ENCODE measurements around the gene LMOD2. TPM values are rescaled to one million over a fixed set of nuclear protein-coding genes. Genes with fewer than 3 reads are reported as not detected.
"Not testable (repeated sequence)": the region's sequence is repeated elsewhere in the genome, so short reads cannot be mapped to it uniquely, and the experiment has no call there.

Gene LMOD2, protein sequence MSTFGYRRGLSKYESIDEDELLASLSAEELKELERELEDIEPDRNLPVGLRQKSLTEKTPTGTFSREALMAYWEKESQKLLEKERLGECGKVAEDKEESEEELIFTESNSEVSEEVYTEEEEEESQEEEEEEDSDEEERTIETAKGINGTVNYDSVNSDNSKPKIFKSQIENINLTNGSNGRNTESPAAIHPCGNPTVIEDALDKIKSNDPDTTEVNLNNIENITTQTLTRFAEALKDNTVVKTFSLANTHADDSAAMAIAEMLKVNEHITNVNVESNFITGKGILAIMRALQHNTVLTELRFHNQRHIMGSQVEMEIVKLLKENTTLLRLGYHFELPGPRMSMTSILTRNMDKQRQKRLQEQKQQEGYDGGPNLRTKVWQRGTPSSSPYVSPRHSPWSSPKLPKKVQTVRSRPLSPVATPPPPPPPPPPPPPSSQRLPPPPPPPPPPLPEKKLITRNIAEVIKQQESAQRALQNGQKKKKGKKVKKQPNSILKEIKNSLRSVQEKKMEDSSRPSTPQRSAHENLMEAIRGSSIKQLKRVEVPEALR
- total RNA-seq: 511 TPM
- long read RNA-seq, transcript LMOD2-202 (3 exons, 2,346 nt): major isoform, 57 of 98 reads
- long read RNA-seq, partial matches to known transcripts: 36 of 98 reads
- long read RNA-seq, other reads (novel, unspliced or antisense): 5 of 98 reads

DNA sequence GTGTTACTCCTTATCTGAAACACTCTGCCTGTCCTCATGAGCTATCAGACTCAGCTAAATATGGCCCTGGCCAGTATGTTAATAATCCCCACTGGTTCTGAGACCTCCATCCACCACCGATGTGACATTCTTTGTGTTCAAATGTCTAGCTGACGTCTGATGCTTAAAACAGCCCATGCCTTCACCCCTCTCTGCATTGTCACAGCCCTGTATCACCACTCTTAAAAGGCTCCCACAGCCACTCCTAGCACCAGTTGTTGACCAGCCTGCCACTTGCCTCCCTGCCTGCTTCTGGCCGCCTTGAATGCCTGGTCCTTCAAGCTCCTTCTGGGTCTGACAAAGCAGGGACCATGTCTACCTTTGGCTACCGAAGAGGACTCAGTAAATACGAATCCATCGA is at the start of gene LMOD2:
Gene LMOD2, plus strand, starts transcription at position 253 of the 400 bp plus-strand sequence. Its CDS starts 98 bp downstream, at position 351.
- ATAC-seq (ENCODE audit: poor library complexity) (peak; percentile 82), DNase-seq (peak; percentile 59)
- intact Hi-C loops (cut with DNase I): no loop called here

DNA sequence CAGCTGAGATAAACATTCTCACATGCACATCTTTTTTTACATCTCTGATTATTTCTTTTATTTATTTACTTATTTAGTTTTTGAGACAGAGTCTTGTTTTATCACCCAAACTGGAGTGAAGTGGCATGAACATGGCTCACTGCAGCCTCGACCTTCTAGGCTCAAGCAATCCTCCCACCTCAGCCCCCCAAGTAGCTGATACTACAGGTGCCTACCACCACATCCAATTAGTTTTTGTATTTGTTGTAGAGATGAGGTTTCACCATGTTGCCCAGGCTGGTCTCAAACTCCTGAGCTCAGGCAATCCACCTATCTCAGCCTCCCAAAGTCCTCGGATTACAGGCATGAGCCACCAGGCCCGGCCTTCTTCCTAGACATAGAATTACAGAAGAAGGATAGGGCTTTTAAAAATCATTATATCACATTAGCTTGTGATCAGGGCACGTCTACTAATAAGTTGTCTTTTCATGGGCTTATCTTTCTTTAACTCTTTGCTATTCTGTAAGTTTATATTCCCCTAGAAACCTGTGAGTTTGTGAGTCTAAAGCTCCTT is 48.2 kb upstream of the LMOD2 start:
- ATAC-seq (ENCODE audit: poor library complexity): no peak
- intact Hi-C loops (cut with DNase I): no loop called here
- DNase-seq: no peak

GRCh38 chr7:123608991-123609882 is 46.4 kb upstream of the LMOD2 start:
- intact Hi-C loops (cut with DNase I): no loop called here
- DNase-seq: no peak
- peak; percentile 61 for ATAC-seq (ENCODE audit: poor library complexity)

- DNase-seq: no peak
- ATAC-seq (ENCODE audit: poor library complexity): no peak
- intact Hi-C loops (cut with DNase I): no loop called here
These were observed 45.8 kb upstream of the LMOD2 start for GRCh38 chr7:123609883-123610239.

GRCh38 chr7:123612024-123612423 is 43.6 kb upstream of the LMOD2 start:
- ATAC-seq (ENCODE audit: poor library complexity) (peak; percentile 28), DNase-seq (no peak)
- intact Hi-C loops (cut with DNase I): no loop called here

- DNase-seq (no peak), ATAC-seq (ENCODE audit: poor library complexity) (no peak)
- intact Hi-C loops (cut with DNase I): no loop called here
These were observed 40.3 kb upstream of the LMOD2 start for GRCh38 chr7:123615344-123615743.

GRCh38 chr7:123616223-123616622 is 39.4 kb upstream of the LMOD2 start:
- intact Hi-C loops (cut with DNase I): no loop called here
- no peak for DNase-seq
- no peak for ATAC-seq (ENCODE audit: poor library complexity)

GRCh38 chr7:123621707-123622106 is 34.0 kb upstream of the LMOD2 start:
- intact Hi-C loops (cut with DNase I): no loop called here
- DNase-seq (no peak), ATAC-seq (ENCODE audit: poor library complexity) (peak; percentile 30)

DNA sequence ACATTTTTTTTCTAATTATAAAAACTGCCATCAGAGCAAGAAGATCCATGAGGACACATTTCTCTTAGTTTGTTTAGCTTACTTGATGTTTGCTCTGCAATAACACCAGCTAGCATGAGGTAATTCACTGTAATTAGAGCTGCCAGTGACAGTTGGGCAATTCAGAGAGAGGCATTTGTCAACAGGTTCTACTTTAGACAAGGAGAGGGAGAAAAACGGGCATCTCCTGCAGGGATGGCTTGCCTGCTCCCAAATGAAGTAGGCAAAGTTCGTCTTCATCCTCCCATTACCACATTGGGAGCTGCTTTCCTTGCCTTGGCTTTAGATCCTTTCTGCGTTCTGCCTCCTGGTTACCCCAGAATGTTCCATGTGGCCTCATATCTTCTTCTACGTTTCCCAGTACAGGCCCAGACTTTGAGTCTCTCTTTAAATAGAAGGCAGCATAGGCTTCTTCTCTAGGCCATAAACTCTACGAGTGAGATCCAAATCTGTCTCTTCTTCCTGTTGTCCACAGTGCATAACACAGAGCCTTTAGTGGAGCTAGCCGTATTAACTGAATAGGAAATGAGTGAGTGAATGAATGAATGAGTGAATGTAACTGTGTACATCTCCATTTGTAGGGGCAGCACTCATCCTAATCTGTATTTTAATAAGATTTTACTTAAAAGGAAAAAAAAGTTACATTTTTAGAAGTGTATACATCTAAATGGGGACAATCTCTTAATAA is 32.8 kb upstream of the LMOD2 start:
- ATAC-seq (ENCODE audit: poor library complexity): peak; percentile 96

DNA sequence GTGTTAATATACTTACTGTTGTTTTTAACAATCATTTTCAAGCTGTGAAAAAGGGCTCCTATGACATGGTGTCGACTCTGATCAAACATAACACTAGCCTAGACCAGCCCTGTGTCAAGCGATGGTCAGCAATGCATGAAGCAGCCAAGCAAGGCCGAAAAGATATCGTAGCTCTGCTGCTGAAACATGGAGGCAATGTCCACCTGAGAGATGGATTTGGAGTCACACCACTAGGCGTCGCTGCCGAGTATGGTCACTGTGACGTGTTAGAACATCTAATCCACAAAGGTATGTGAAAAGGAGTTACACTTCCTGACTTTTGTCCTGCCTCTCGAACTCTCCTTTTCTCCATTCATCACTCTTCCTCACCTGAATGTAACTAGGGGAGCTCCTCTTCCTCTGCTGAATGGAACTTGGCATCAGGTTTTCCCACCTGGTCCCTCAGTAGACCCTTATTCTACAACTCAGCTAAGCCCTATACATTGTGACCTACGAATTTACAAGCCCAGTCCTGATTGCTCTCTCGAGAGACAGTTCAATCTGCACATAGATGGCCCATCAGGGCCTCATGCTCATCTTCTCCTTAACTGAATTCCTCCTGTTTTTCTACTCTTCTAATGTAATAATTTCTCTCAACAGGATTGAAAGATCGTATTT is 31.0 kb upstream of the LMOD2 start:
- DNase-seq (peak; percentile 52), ATAC-seq (ENCODE audit: poor library complexity) (no peak)
- intact Hi-C loops (cut with DNase I): no loop called here

More for the DNA sequence above, 32.8 kb upstream of the LMOD2 start:
- intact Hi-C loops (cut with DNase I): no loop called here
- no peak for DNase-seq

DNA sequence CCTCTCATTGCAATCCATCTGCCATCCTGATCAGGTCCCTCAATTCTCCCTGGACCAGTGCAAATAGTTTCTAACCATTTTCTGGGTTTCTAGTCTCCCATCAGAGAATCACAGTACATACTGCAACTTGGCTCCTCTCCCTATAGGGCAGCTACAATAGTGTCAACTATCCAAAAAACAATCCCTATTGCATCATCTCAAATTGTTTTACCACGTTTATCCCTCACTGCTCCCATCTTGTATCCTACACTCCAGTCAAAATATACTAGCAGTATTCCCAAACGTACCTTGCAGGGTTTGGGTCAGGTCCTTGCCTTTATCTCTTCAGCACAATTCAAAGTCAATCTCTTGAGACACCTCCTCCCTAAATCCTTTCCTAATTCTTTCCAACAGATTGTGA is 30.4 kb upstream of the LMOD2 start:
- ATAC-seq (ENCODE audit: poor library complexity) (no peak), DNase-seq (no peak)
- intact Hi-C loops (cut with DNase I): no loop called here

- DNase-seq (no peak), ATAC-seq (ENCODE audit: poor library complexity) (no peak)
- intact Hi-C loops (cut with DNase I): no loop called here
These were observed 27.8 kb upstream of the LMOD2 start for GRCh38 chr7:123627851-123628250.

- ATAC-seq (ENCODE audit: poor library complexity): no peak
- no peak for DNase-seq
- intact Hi-C loops (cut with DNase I): no loop called here
These were observed 26.8 kb upstream of the LMOD2 start for GRCh38 chr7:123628829-123629228.

DNA sequence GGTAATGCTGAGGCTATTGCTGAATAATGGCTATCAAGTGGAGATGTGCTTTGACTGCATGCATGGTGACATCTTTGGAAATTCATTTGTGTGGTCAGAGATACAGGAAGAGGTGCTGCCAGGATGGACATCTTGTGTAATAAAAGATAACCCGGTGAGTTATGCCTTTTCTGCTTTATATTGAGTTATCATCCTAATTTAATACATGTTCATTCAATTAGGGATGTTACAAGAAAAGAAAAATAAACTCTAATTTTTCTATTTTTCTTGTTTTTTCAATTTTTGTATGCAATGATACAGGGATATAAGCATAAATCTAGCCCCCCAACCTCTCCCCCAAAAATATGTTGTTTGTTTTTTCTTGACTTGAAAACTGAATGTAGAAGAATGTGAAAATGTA is 26.4 kb upstream of the LMOD2 start:
- ATAC-seq (ENCODE audit: poor library complexity) (no peak), DNase-seq (no peak)
- intact Hi-C loops (cut with DNase I): no loop called here

DNA sequence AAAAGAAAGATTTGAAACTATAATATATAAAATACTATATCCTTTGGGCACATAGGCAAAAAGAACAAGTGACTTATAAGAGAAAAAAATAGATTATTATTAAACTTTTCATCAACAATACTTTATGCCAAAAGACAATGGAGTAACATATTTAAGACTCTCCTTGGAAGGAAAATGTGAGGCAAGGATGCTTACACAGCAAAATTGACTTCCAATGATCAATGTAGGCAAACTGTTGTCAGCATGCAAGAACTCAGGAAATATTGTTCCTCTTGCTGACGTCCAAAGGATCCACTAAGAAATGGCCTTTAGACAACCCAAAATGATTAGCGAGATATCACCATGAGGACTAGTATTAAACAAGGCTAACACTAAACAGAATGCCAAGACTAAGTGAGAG is 22.9 kb upstream of the LMOD2 start:
- ATAC-seq (ENCODE audit: poor library complexity) (no peak), DNase-seq (no peak)
- intact Hi-C loops (cut with DNase I): loop anchor here (10.0 kb wide), 2 partner anchors 52 to 232 kb away; no protein-coding TSS in a partner anchor

DNA sequence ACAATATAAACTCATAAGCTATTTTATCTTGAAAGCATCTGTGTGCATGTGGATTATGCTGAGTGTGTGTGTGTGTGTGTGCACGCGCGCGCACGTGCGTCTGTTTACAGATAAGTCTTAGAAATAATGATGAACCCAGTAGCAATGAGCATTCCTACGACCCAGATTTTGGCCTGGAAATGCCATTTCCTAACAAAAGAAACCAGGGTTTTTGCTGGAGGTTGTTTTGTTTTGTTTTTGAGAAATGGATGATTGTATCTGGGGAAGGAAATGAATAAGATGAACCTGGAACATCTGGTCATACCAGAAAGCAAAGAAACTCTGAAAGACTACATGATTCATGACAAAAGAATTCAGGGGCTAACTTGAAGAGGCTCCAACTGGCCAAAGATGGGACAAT is 22.1 kb upstream of the LMOD2 start:
- no peak for ATAC-seq (ENCODE audit: poor library complexity)
- intact Hi-C loops (cut with DNase I): loop anchor here (10.0 kb wide), 2 partner anchors 51 to 231 kb away; no protein-coding TSS in a partner anchor
- no peak for DNase-seq

DNA sequence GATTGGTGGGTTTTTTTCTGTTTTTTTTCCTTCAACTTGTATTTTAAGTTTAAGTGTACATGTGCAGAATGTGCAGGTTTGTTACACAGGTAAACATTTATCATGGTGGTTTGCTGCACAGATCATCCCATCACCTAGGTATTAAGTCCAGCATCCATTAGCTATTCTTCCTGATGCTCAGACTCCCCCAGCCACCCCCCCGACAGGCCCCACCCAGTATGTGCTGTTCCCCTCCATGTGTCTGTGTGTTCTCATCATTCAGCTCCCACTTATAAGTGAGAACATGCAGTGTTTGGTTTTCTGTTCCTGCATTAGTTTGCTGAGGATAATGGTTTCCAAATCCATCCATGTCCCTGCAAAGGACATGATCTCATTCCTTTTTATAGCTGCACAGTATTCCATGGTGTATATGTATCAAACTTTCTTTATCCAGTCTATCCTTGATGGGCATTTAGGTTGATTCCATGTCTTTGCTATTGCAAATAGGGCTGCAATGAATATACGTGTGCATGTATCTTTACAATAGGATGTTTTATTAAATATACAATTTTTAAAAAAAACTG is 21.6 kb upstream of the LMOD2 start:
- DNase-seq: not testable (repeated sequence)
- peak; percentile 62 for ATAC-seq (ENCODE audit: poor library complexity)
- intact Hi-C loops (cut with DNase I): loop anchor here (10.0 kb wide), 2 partner anchors 51 to 231 kb away; no protein-coding TSS in a partner anchor
